AG04449 (cell line): ENCODE measurements around the gene TMEM91.
"Not testable (repeated sequence)": the region's sequence is repeated elsewhere in the genome, so short reads cannot be mapped to it uniquely, and the experiment has no call there.

Source experiments
- CTCF ChIA-PET: fragments of 350-600 bp; formaldehyde crosslinking; extraction: SDS; loops from one replicate; lab custom pipeline; 2021; ENCODE audit warnings: antibody characterized with exemption; lab: Yijun Ruan, JAX
- POLR2A ChIA-PET: fragments of 400-600, 350-600 bp; formaldehyde crosslinking; extraction: SDS; loops from one replicate; lab custom pipeline; 2020; ENCODE audit warnings: antibody characterized with exemption, inconsistent platforms; lab: Yijun Ruan, JAX
- DNase-seq: peaks from one replicate; pipeline ENCODE4 v3.0.0-alpha.2; 2010; ENCODE audit warnings: low read depth, low spot score
- H3K4me3 ChIP-seq: 2 replicates; pipeline ENCODE4 v1.5.1; 2011; ENCODE audit warnings: low read depth, mild to moderate bottlenecking, control low read depth, low read length
- CTCF ChIP-seq: IDR thresholded peaks from one replicate; pipeline ENCODE4 v1.5.1; 2011; ENCODE audit warnings: mild to moderate bottlenecking, moderate library complexity, low read length, control low read depth, inconsistent platforms; ENCODE audit not compliant: insufficient read depth; ENCODE audit errors: missing control alignments

The TMEM91 gene

GRCh38 chr19:41369769-41370168, 6.6 kb upstream of the TMEM91 start:
- H3K4me3 ChIP-seq: no peak overlapping the region
- DNase-seq: no peak
- no peak for TF ChIP-seq CTCF
- CTCF ChIA-PET: interaction anchor here (0.7 to 9.7 kb wide), 4 partner anchors 9 to 61 kb away, joined by 3 to 103 read pairs (median 6); partner anchors contain the start of gene TGFB1
- POLR2A ChIA-PET: no interaction called here

- POLR2A ChIA-PET, DNase-seq, H3K4me3 ChIP-seq: not testable (repeated sequence)
- CTCF ChIA-PET: interaction anchor here (9.7 kb wide), 1 partner anchor 17 kb away, joined by 103 read pairs; the partner anchor contains the start of gene TGFB1
These were observed 5.2 kb upstream of the TMEM91 start for GRCh38 chr19:41371119-41371518.

DNA sequence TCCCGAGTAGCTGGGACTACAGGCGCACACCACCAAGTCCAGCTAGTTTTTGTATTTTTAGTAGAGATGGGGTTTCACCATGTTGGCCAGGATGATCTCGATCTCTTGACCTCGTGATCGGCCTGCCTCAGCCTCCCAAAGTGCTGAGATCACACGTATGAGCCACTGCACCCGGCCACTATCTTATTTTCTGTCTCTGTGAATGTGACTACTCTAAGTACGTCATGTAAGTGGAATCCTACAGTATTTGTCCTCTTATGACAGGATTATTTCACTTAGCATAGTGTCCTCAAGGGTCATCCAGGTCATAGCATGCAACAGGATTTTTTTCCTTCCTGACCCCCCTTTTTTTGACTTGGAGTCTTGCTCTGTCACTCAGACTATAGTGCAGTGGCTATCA, 4.8 kb upstream of the TMEM91 start:
- no peak overlapping the region for H3K4me3 ChIP-seq
- no peak for DNase-seq
- TF ChIP-seq CTCF: no peak
- POLR2A ChIA-PET: no interaction called here
- CTCF ChIA-PET: interaction anchor here (9.7 kb wide), 1 partner anchor 18 kb away, joined by 103 read pairs; the partner anchor contains the start of gene TGFB1

GRCh38 chr19:41372501-41372900, 3.8 kb upstream of the TMEM91 start:
- no peak for DNase-seq
- ChIA-PET CTCF (interaction anchor here (0.7 to 1.2 kb wide), 3 partner anchors 9 to 51 kb away, joined by 3 to 4 read pairs (median 4); no protein-coding TSS in a partner anchor), POLR2A (no interaction called here)
- TF ChIP-seq CTCF: no peak
- no peak overlapping the region for H3K4me3 ChIP-seq

DNA sequence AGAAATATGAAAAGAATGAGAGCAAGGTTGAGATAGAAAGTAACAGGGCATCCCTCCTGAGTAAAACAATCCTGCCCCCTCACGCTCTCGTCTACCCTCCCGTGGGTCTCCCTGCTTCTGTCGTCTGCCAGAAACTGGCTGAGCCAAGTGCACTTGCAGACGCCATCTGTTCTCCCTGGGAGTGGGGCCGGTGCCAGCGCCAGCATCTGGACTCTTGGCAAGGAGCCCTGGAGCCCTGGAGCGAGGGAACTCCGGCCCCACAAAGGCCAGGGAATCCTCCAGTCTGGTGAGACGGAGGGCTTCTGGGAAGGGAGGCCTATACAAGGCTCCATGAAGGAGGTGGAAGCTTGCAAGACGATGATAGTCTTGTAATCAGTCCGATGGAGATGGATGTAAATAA, 2.3 kb upstream of the TMEM91 start:
- no peak overlapping the region for H3K4me3 ChIP-seq
- no peak for TF ChIP-seq CTCF
- POLR2A ChIA-PET: no interaction called here
- peak; percentile 59 for DNase-seq
- CTCF ChIA-PET: no interaction called here

DNA sequence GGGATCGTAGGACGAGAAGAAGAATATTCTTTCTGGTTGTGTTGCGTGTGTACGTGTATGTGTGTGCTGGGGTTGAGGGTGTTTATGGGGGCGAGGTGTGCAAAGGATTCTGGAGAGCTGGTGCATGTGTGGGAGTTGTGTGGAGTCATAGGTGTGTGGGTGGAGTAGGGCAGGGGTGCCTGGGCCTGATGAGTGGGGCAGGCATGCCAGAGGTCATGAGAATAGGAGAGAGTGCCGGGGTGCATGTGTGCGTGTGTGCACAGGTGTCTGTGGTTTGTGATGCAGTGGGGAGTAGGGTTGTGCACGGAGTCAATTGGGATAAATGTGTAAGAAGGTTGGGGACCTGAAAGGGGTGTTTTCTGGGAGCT, 649 bp downstream of the TMEM91 start:
- TF ChIP-seq CTCF: no peak
- ChIA-PET CTCF (no interaction called here), POLR2A (no interaction called here)
- DNase-seq: no peak
- H3K4me3 ChIP-seq: peak overlapping the region; percentile 59
